HepG2 (cell line): ENCODE results near the gene NAT14. TPM values are rescaled to one million over a fixed set of nuclear protein-coding genes. Genes with fewer than 3 reads are reported as not detected.
A peak's percentile ranks its signal among the peaks of the same experiment; 100 is the strongest.

Experiments used
- ATAC-seq: fragments of 200-7000 bp; cut with Tn5 transposase; 3 replicates; pipeline ENCODE4 v1.9.1; 2020; ENCODE audit warnings: mild to moderate bottlenecking, moderate library complexity
- BruUV-seq: library from RNA; stranded (reverse); fragments of 400-500 nt; replicated peaks from 2 replicates; lab custom pipeline; 2021; lab: Mats Ljungman, UMichigan
- CTCF ChIA-PET: fragments of 300-600 bp; formaldehyde crosslinking; extraction: SDS; loops from one replicate; lab custom pipeline; 2021; ENCODE audit warnings: low total read pairs, inconsistent platforms, low intra/inter-chr PET ratio; lab: Yijun Ruan, JAX
- POLR2A ChIA-PET: fragments of 350-600 bp; sonication (Branson Sonifier 250); formaldehyde crosslinking; loops from one replicate; lab custom pipeline; 2020; ENCODE audit warnings: antibody characterized with exemption, inconsistent platforms; lab: Yijun Ruan, JAX
- DNase-seq: peaks from one replicate; pipeline ENCODE4 v3.0.0-alpha.2; 2015; ENCODE audit warnings: low spot score
- FAIRE-seq: peaks from 3 replicates; lab custom pipeline; 2011; peaks lifted over from hg19 to GRCh38; lab: Jason Lieb, UNC
- H2AFZ ChIP-seq: one replicate; pipeline ENCODE4 v1.6.1; 2011; ENCODE audit warnings: low read length, inconsistent platforms
- H3K27ac ChIP-seq: fragments of 300-600 bp; 3 replicates; pipeline ENCODE4 v1.8.0; 2011; ENCODE audit warnings: mixed run types, mild to moderate bottlenecking, mixed read lengths, low read length, inconsistent platforms; ENCODE audit not compliant: insufficient read depth; ENCODE audit errors: extremely low read length
- H3K27me3 ChIP-seq, 2 experiments: fragments of 200-600 bp in 1 of 2; 2 replicates in 1 of 2; 3 replicates in 1 of 2; pipeline versions ENCODE4 v1.6.0 to v1.8.0; 2011; ENCODE audit warnings: low read length in 2 of 2, mild to moderate bottlenecking in 2 of 2, moderate library complexity in 2 of 2, inconsistent platforms in 1 of 2; ENCODE audit not compliant: insufficient read depth in 2 of 2, control insufficient read depth in 1 of 2
- H3K36me3 ChIP-seq, 2 experiments: fragments of 200-600 bp in 1 of 2; replicated peaks in 1 of 2; 2 replicates in 1 of 2; 3 replicates in 1 of 2; pipeline versions ENCODE4 v1.5.1 to v1.8.0; 2011; ENCODE audit warnings: low read length in 2 of 2, inconsistent platforms in 1 of 2; ENCODE audit not compliant: insufficient read depth in 2 of 2, control insufficient read depth in 1 of 2
- H3K4me1 ChIP-seq: 2 replicates; pipeline ENCODE4 v1.5.1; 2012; ENCODE audit warnings: low read length, inconsistent platforms; ENCODE audit not compliant: insufficient read depth
- H3K4me2 ChIP-seq: 2 replicates; pipeline ENCODE4 v1.6.0; 2011; ENCODE audit warnings: low read depth, low read length, inconsistent platforms
- H3K4me3 ChIP-seq, 3 experiments: fragments of 200-600 bp in 1 of 3; sonication (generic), shearing (Covaris generic) in 1 of 3; replicated peaks in 1 of 3; 2 replicates each; pipeline ENCODE4 v1.5.1; 2011 to 2016; ENCODE audit warnings: low read length in 3 of 3, inconsistent platforms in 2 of 3, low read depth in 2 of 3, mild to moderate bottlenecking in 2 of 3, control low read depth in 1 of 3, mixed read lengths in 1 of 3; ENCODE audit not compliant: insufficient read depth in 1 of 3
- H3K79me2 ChIP-seq: one replicate; pipeline ENCODE4 v1.6.1; 2011; ENCODE audit warnings: low read length, inconsistent platforms; ENCODE audit not compliant: insufficient read depth
- H3K9ac ChIP-seq: 2 replicates; pipeline ENCODE4 v1.6.0; 2011; ENCODE audit warnings: mild to moderate bottlenecking, low read depth, low read length, inconsistent platforms; ENCODE audit not compliant: insufficient read depth
- H3K9me3 ChIP-seq: 2 replicates; pipeline ENCODE4 v1.5.1; 2012; ENCODE audit warnings: mild to moderate bottlenecking, low read length
- H4K20me1 ChIP-seq: 2 replicates; pipeline ENCODE4 v1.6.0; 2011; ENCODE audit warnings: inconsistent platforms, mild to moderate bottlenecking, low read length, moderate library complexity; ENCODE audit not compliant: insufficient read depth
- BCLAF1 ChIP-seq: fragments of 450-650 bp; IDR thresholded peaks from 2 replicates; pipeline ENCODE4 v1.6.1; 2017; ENCODE audit warnings: mild to moderate bottlenecking
- CTCF ChIP-seq: sonication (generic); formaldehyde crosslinking; IDR thresholded peaks from 2 replicates; pipeline ENCODE4 v1.5.0; 2020; ENCODE audit warnings: mild to moderate bottlenecking, missing genetic modification reagents, moderate library complexity
- JUND ChIP-seq: sonication (generic); formaldehyde crosslinking; IDR thresholded peaks from 2 replicates; pipeline ENCODE4 v1.8.0; 2022; ENCODE audit warnings: mild to moderate bottlenecking, missing genetic modification reagents
- MATR3 ChIP-seq: sonication (generic); formaldehyde crosslinking; IDR thresholded peaks from 2 replicates; pipeline ENCODE4 v1.4.0; 2020; ENCODE audit warnings: missing genetic modification reagents
- NFKB2 ChIP-seq: sonication (generic); formaldehyde crosslinking; IDR thresholded peaks from 2 replicates; pipeline ENCODE4 v1.4.0; 2020; ENCODE audit warnings: missing genetic modification reagents, borderline replicate concordance
- NRL ChIP-seq: sonication (generic); formaldehyde crosslinking; IDR thresholded peaks from 2 replicates; pipeline ENCODE4 v1.5.0; 2020; ENCODE audit warnings: missing genetic modification reagents, mild to moderate bottlenecking, moderate library complexity, borderline replicate concordance
- POLR2AphosphoS5 ChIP-seq: IDR thresholded peaks from 2 replicates; pipeline ENCODE4 v1.6.1; 2012; ENCODE audit warnings: low read depth, low read length
- SAP130 ChIP-seq: IDR thresholded peaks from 2 replicates; pipeline ENCODE4 v1.6.1; 2016; ENCODE audit warnings: low read depth
- SMC3 ChIP-seq: IDR thresholded peaks from 2 replicates; pipeline ENCODE4 v1.6.1; 2011; ENCODE audit warnings: low read length, improper control_type of control experiment
- STAG1 ChIP-seq: sonication (generic); formaldehyde crosslinking; IDR thresholded peaks from 2 replicates; pipeline ENCODE4 v1.4.0; 2020; ENCODE audit warnings: missing genetic modification reagents
- TBP ChIP-seq: sonication (generic); formaldehyde crosslinking; IDR thresholded peaks from 2 replicates; pipeline ENCODE4 v1.5.0; 2020; ENCODE audit warnings: missing genetic modification reagents
- ZNF232 ChIP-seq: sonication (generic); formaldehyde crosslinking; IDR thresholded peaks from 2 replicates; pipeline ENCODE4 v1.4.0; 2020; ENCODE audit warnings: missing genetic modification reagents, borderline replicate concordance
- ZNF672 ChIP-seq: sonication (generic); formaldehyde crosslinking; IDR thresholded peaks from 2 replicates; pipeline ENCODE4 v1.8.1; 2022; ENCODE audit warnings: missing genetic modification reagents
- ZNF687 ChIP-seq: sonication (generic); formaldehyde crosslinking; IDR thresholded peaks from 2 replicates; pipeline ENCODE4 v1.5.1; 2020; ENCODE audit warnings: mild to moderate bottlenecking, missing genetic modification reagents, moderate library complexity
- ZNF761 ChIP-seq: sonication (generic); formaldehyde crosslinking; conservative IDR thresholded peaks from 2 replicates; pipeline ENCODE4 v1.4.0; 2020; ENCODE audit warnings: mild to moderate bottlenecking, missing genetic modification reagents
- ZSCAN29 ChIP-seq: sonication (generic); formaldehyde crosslinking; conservative IDR thresholded peaks from 2 replicates; pipeline ENCODE4 v1.4.0; 2020; ENCODE audit warnings: mild to moderate bottlenecking, missing genetic modification reagents
- WGBS: methylation state at CpG from one replicate; pipeline ENCODE4 v1.1.6; 2017; ENCODE audit warnings: low lambda C conversion rate; 5-methylcytosine and 5-hydroxymethylcytosine counted together
- in situ Hi-C: cut with HindIII; loops from 2 replicates; pipeline ENCODE4 v1.10.0; 2017; ENCODE audit warnings: low pct_unique_long_range_greater_than_20kb; ENCODE audit not compliant: extremely low pct_ligation_motif_present
- intact Hi-C: fragments of 100-400 bp; cut with micrococcal nuclease; formaldehyde crosslinking; loops from one replicate; pipeline ENCODE4 v1.10.0; 2022; ENCODE audit not compliant: unreplicated experiment
- polyA plus RNA-seq, 8 experiments: library from polyadenylated mRNA; depleted of rRNA in 3 of 8; stranded (reverse) in 7 of 8; unstranded in 1 of 8; fragments of >200 nt; fragmentation: Illumina TruSeq in 4 of 8; extraction: Trizol in 4 of 8; gene quantifications; 2 replicates each; pipeline versions ENCODE4 v1.2.1 to v1.2.3, GENCODE V29; 2011 to 2016; ENCODE audit warnings: low read depth in 4 of 8, missing spikeins in 1 of 8, mixed read lengths in 1 of 8; ENCODE audit not compliant: insufficient read depth in 1 of 8
- total RNA-seq, 5 experiments: library from RNA; depleted of rRNA; stranded (reverse); fragments of >200 nt; fragmentation: Illumina TruSeq; extraction: Trizol; gene quantifications; 2 replicates each; pipeline ENCODE4 v1.2.3, GENCODE V29; 2016; ENCODE audit warnings: low read depth in 1 of 5

Gene NAT14
- total and polyA plus RNA-seq, 2 of the 13 experiments (the other 11 are each of a cell fraction or from before 2014, with no cell fraction given) = 20.7 to 22.3 TPM

DNA sequence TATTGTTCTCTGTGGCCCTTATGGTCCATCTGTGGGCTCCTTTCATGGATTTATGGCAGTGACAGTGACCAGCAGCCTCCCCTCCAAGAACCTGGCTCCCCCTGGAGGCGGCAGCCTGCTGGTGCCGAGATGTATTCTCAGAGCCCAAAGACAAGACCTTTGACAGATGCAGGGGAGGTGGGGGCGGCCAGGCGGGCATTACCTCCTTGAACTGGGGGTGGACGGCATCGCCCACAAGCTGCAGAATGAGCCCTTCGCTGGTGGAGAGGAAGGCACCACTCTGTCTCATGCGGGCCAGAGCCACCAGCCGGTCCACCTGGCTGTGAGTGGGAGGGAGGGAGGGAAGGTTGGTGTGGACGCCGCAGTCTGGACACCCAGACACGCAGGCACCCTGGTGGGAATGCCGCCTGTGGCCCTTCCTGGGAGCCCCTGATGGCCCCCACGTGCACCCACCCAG lies 30.2 kb upstream of the NAT14 start:
- DNase-seq = peak; percentile 34
- H3K4me3 ChIP-seq = no peak overlapping the region
- H3K27ac ChIP-seq = no peak overlapping the region
- peaks cover 1 to 11% of the 10 kb centered on the region in 2 experiments; a peak in 4 of 5 replicates for H3K36me3 ChIP-seq
- no peak overlapping the region for H2AFZ ChIP-seq
- H3K4me2 ChIP-seq = no peak overlapping the region
- no peak for TF ChIP-seq TBP (CRISPR knock-in tag)
- TF ChIP-seq CTCF (CRISPR knock-in tag) = peak; percentile 77
- TF ChIP-seq ZSCAN29 = no peak
- TF ChIP-seq NRL (CRISPR knock-in tag) = no peak
- TF ChIP-seq JUND (CRISPR knock-in tag) = no peak
- no peak for TF ChIP-seq ZNF232 (CRISPR knock-in tag)
- no peak for TF ChIP-seq NFKB2 (CRISPR knock-in tag)
- no peak for TF ChIP-seq ZNF761 (CRISPR knock-in tag)
- TF ChIP-seq SMC3 = peak; percentile 39
- no peak for TF ChIP-seq BCLAF1
- TF ChIP-seq STAG1 (CRISPR knock-in tag) = peak; percentile 53
- no peak for TF ChIP-seq POLR2AphosphoS5
- TF ChIP-seq ZNF687 (CRISPR knock-in tag) = peak; percentile 14; the same call in 1 of the 2 replicates
- TF ChIP-seq ZNF672 (CRISPR knock-in tag) = no peak
- no peak for TF ChIP-seq MATR3 (CRISPR knock-in tag)
- no peak for TF ChIP-seq SAP130 (CRISPR knock-in tag)
- TF ChIP-seq, all 625 proteins: peak for 4
- ATAC-seq (peak; percentile 48), FAIRE-seq (peak; percentile 36)
- ChIA-PET POLR2A (interaction anchor here (3.3 kb wide), 1 partner anchor 48 kb away, joined by 11 read pairs; the partner anchor contains the start of gene UBE2S), CTCF (interaction anchor here (0.8 kb wide), 1 partner anchor 314 kb away, joined by 3 read pairs; no protein-coding TSS in a partner anchor)
- H4K20me1 ChIP-seq = peaks cover 10% of the 10 kb centered on the region; the same call in 1 of the 2 replicates
- H3K9ac ChIP-seq = no peak overlapping the region
- in situ Hi-C loops = no loop called here
- peaks cover 28% of the 10 kb centered on the region for H3K4me1 ChIP-seq
- 84% methylated on average over 14 of the region's 14 CpGs for WGBS
- intact Hi-C loops = no loop called here
- H3K9me3 ChIP-seq = no peaks in the 10 kb centered on the region
- peaks cover 0 to 12% of the 10 kb centered on the region in 2 experiments; a peak in 2 of 5 replicates for H3K27me3 ChIP-seq
- peaks cover 15% of the 10 kb centered on the region for H3K79me2 ChIP-seq
- BruUV-seq = no TSS peak
